IMR-90 (cell line): ENCODE results near the gene MEGF9. TPM values are rescaled to one million over a fixed set of nuclear protein-coding genes. Genes with fewer than 3 reads are reported as not detected.

Source experiments
- ATAC-seq: fragments of 200-7000 bp; cut with Tn5 transposase; 2 replicates; pipeline ENCODE4 v1.9.1; 2020; ENCODE audit warnings: low read depth, mild to moderate bottlenecking, moderate library complexity
- BruUV-seq: library from RNA; stranded (reverse); fragments of 400-500 nt; replicated peaks from 2 replicates; lab custom pipeline; 2021; lab: Mats Ljungman, UMichigan
- CTCF ChIA-PET: fragments of 300-600 bp; formaldehyde crosslinking; extraction: SDS; loops from one replicate; lab custom pipeline; 2021; ENCODE audit warnings: antibody characterized with exemption; lab: Yijun Ruan, JAX
- POLR2A ChIA-PET: fragments of 300-600 bp; sonication (Branson Sonifier 250); formaldehyde crosslinking; loops from one replicate; lab custom pipeline; 2022; ENCODE audit warnings: antibody characterized with exemption; ENCODE audit not compliant: unreplicated experiment; lab: Charles Lee
- DNase-seq: peaks from one replicate; pipeline ENCODE4 v3.0.0; 2013
- H2AFZ ChIP-seq: replicated peaks from 2 replicates; pipeline ENCODE3; 2013; ENCODE audit warnings: low read length, mild to moderate bottlenecking; ENCODE audit not compliant: poor library complexity
- H2AK5ac ChIP-seq: 2 replicates; pipeline ENCODE4 v1.6.1; 2013; ENCODE audit warnings: low read depth, low read length, inconsistent platforms
- H2AK9ac ChIP-seq: replicated peaks from 2 replicates; pipeline ENCODE3; 2013; ENCODE audit warnings: mild to moderate bottlenecking, low read depth, low read length, moderate library complexity; ENCODE audit not compliant: poor library complexity
- H2BK120ac ChIP-seq: 2 replicates; pipeline ENCODE4 v1.6.1; 2013; ENCODE audit warnings: low read depth, low read length, inconsistent platforms
- H2BK15ac ChIP-seq: 3 replicates; pipeline ENCODE4 v1.6.1; 2013; ENCODE audit warnings: low read depth, low read length, inconsistent platforms
- H2BK20ac ChIP-seq: 2 replicates; pipeline ENCODE4 v1.6.1; 2013; ENCODE audit warnings: low read depth, mild to moderate bottlenecking, inconsistent platforms, low read length, moderate library complexity
- H2BK5ac ChIP-seq: 2 replicates; pipeline ENCODE4 v1.6.1; 2013; ENCODE audit warnings: mild to moderate bottlenecking, low read depth, low read length, inconsistent platforms; ENCODE audit not compliant: poor library complexity, severe bottlenecking
- H3K14ac ChIP-seq: replicated peaks from 2 replicates; pipeline ENCODE4 v1.6.1; 2013; ENCODE audit warnings: low read depth, low read length, inconsistent platforms
- H3K18ac ChIP-seq: 2 replicates; pipeline ENCODE4 v1.6.1; 2013; ENCODE audit warnings: low read depth, low read length, control low read depth
- H3K23ac ChIP-seq: 2 replicates; pipeline ENCODE4 v1.6.1; 2013; ENCODE audit warnings: low read depth, low read length, inconsistent platforms
- H3K27ac ChIP-seq: 2 replicates; pipeline ENCODE4 v1.5.1; 2013; ENCODE audit warnings: mild to moderate bottlenecking, control low read depth, low read length; ENCODE audit not compliant: insufficient read depth
- H3K27me3 ChIP-seq: 2 replicates; pipeline ENCODE4 v1.6.1; 2013; ENCODE audit warnings: low read length; ENCODE audit not compliant: control insufficient read depth, insufficient read depth
- H3K36me3 ChIP-seq: 2 replicates; pipeline ENCODE4 v1.6.1; 2013; ENCODE audit warnings: low read length, mixed read lengths; ENCODE audit not compliant: control insufficient read depth, insufficient read depth
- H3K4ac ChIP-seq: 2 replicates; pipeline ENCODE4 v1.6.1; 2013; ENCODE audit warnings: low read depth, low read length, inconsistent platforms
- H3K4me1 ChIP-seq: 2 replicates; pipeline ENCODE4 v1.6.1; 2013; ENCODE audit warnings: low read length, mixed read lengths; ENCODE audit not compliant: control insufficient read depth, insufficient read depth
- H3K4me2 ChIP-seq: 2 replicates; pipeline ENCODE4 v1.6.1; 2013; ENCODE audit warnings: low read depth, mild to moderate bottlenecking, control low read depth, low read length, moderate library complexity
- H3K4me3 ChIP-seq: 2 replicates; pipeline ENCODE4 v1.5.1; 2013; ENCODE audit warnings: low read depth, mild to moderate bottlenecking, control low read depth, low read length, moderate library complexity; ENCODE audit not compliant: insufficient read depth
- H3K56ac ChIP-seq: 2 replicates; pipeline ENCODE4 v1.6.1; 2013; ENCODE audit warnings: low read length, inconsistent platforms; ENCODE audit not compliant: insufficient read depth; ENCODE audit errors: extremely low read depth
- H3K79me1 ChIP-seq, 2 experiments: 2 replicates each; pipeline ENCODE4 v1.6.1; 2013; ENCODE audit warnings: low read length in 2 of 2, inconsistent platforms in 1 of 2, low read depth in 1 of 2
- H3K9ac ChIP-seq: 2 replicates; pipeline ENCODE4 v1.6.1; 2013; ENCODE audit warnings: low read depth, low read length, control low read depth
- H3K9me1 ChIP-seq: 2 replicates; pipeline ENCODE4 v1.6.1; 2013; ENCODE audit warnings: low read length, inconsistent platforms; ENCODE audit not compliant: insufficient read depth
- H3K9me3 ChIP-seq: 2 replicates; pipeline ENCODE4 v1.6.1; 2013; ENCODE audit warnings: low read length; ENCODE audit not compliant: control insufficient read depth, insufficient read depth
- H4K20me1 ChIP-seq: 2 replicates; pipeline ENCODE4 v1.6.1; 2013; ENCODE audit warnings: low read length, inconsistent platforms; ENCODE audit not compliant: insufficient read depth
- H4K5ac ChIP-seq: 2 replicates; pipeline ENCODE4 v1.6.1; 2013; ENCODE audit warnings: mild to moderate bottlenecking, low read depth, low read length, control low read depth
- H4K8ac ChIP-seq, 2 experiments: 2 replicates each; pipeline ENCODE4 v1.6.1; 2013; ENCODE audit warnings: low read depth in 2 of 2, low read length in 2 of 2, control low read depth in 1 of 2, inconsistent platforms in 1 of 2
- H4K91ac ChIP-seq: 2 replicates; pipeline ENCODE4 v1.6.1; 2013; ENCODE audit warnings: low read depth, low read length, inconsistent platforms; ENCODE audit not compliant: insufficient read depth
- BHLHE40 ChIP-seq: fragments of 150-350 bp; IDR thresholded peaks from 2 replicates; pipeline ENCODE4 v1.6.1; 2016; ENCODE audit warnings: mild to moderate bottlenecking, low read depth, low read length
- NFE2L2 ChIP-seq: fragments of 150-350 bp; IDR thresholded peaks from 2 replicates; pipeline ENCODE4 v1.6.1; 2016; ENCODE audit warnings: low read depth, mild to moderate bottlenecking, low read length
- POLR2A ChIP-seq: IDR thresholded peaks from 2 replicates; pipeline ENCODE4 v1.6.1; 2012; ENCODE audit warnings: mild to moderate bottlenecking, low read depth, low read length
- RCOR1 ChIP-seq: IDR thresholded peaks from 2 replicates; pipeline ENCODE4 v1.6.1; 2012; ENCODE audit warnings: mild to moderate bottlenecking, low read length, improper control_type of control experiment; ENCODE audit not compliant: insufficient replicate concordance
- SMC3 ChIP-seq: fragments of 150-350 bp; IDR thresholded peaks from 2 replicates; pipeline ENCODE4 v1.6.1; 2016; ENCODE audit warnings: low read depth, mild to moderate bottlenecking, antibody characterized with exemption, low read length, moderate library complexity
- WGBS, 2 experiments: methylation state at CpG; one replicate each; pipeline versions ENCODE4 v1.1.5 to v1.1.7; 2013; ENCODE audit warnings: missing lambda C conversion rate in 2 of 2; ENCODE audit not compliant: insufficient read length in 1 of 2; ENCODE audit errors: extremely low coverage in 2 of 2; 5-methylcytosine and 5-hydroxymethylcytosine counted together
- dilution Hi-C: fragments of 300-500 bp; cut with HindIII; formaldehyde crosslinking; loops from one replicate; pipeline ENCODE4 v1.14.3; 2018; ENCODE audit warnings: low sequenced_read_pairs; ENCODE audit not compliant: unreplicated experiment
- in situ Hi-C: fragments of 300-500 bp; cut with MboI; formaldehyde crosslinking; loops from 3 replicates; pipeline ENCODE4 v1.14.3; 2019; ENCODE audit warnings: low sequenced_read_pairs, inconsistent platforms, mixed read lengths
- intact Hi-C: fragments of 100-400 bp; cut with micrococcal nuclease; formaldehyde crosslinking; loops from 2 replicates; pipeline ENCODE4 v1.10.0; 2022
- polyA plus RNA-seq, 3 experiments: library from polyadenylated mRNA; depleted of rRNA; stranded (reverse); fragments of >200 nt; gene quantifications; 2 replicates each; pipeline ENCODE4 v1.2.3, GENCODE V29; 2012; ENCODE audit warnings: low replicate concordance in 1 of 3
- total RNA-seq: library from RNA; depleted of rRNA; stranded (reverse); fragments of >200 nt; gene quantifications from 2 replicates; pipeline ENCODE4 v1.2.3, GENCODE V29; 2012
- TF ChIP-seq, protein P1 (sequence below): fragments of 150-350 bp; IDR thresholded peaks from 2 replicates; pipeline ENCODE4 v1.6.1; 2016; ENCODE audit warnings: low read depth, mild to moderate bottlenecking, low read length, moderate library complexity, borderline replicate concordance
- TF ChIP-seq, protein P2 (sequence below): fragments of 150-350 bp; IDR thresholded peaks from 2 replicates; pipeline ENCODE4 v1.6.1; 2017; ENCODE audit warnings: mild to moderate bottlenecking, antibody characterized with exemption, low read length, low read depth

The MEGF9 gene
- total and polyA plus RNA-seq, 2 of the 4 experiments (the other 2 are of a cell fraction) = 3.4 TPM

- Histone ChIP-seq H3K27ac (peak overlapping the region; percentile 26; the same call in 1 of the 2 replicates), H2AK9ac (peak overlapping the region; percentile 59), H2BK5ac (peak overlapping the region; percentile 12), H3K23ac (no peak overlapping the region), H3K4me2 (no peak overlapping the region), H3K27me3 (no peaks in the 10 kb centered on the region), H4K8ac (peak overlapping the region in 1 of 2 experiments; percentile 29; a peak in 1 of 4 replicates), H4K5ac (no peak overlapping the region), H2BK15ac (no peak overlapping the region; the same call in 2 of the 3 replicates), H3K4ac (peak overlapping the region; percentile 75), H3K9me1 (peaks cover 3% of the 10 kb centered on the region; the same call in 1 of the 2 replicates), H3K4me1 (peaks cover 23% of the 10 kb centered on the region), H3K79me1 (no peaks in the 10 kb centered on the region), H3K4me3 (no peak overlapping the region), H3K18ac (peak overlapping the region; percentile 20), H2AFZ (peak overlapping the region; percentile 58), H3K36me3 (no peaks in the 10 kb centered on the region), H4K20me1 (peaks cover 3% of the 10 kb centered on the region; the same call in 1 of the 2 replicates), H3K9ac (no peak overlapping the region), H3K56ac (0 out of 2 replicates have a peak overlapping the region, but pooled peaks have one; percentile 25), H4K91ac (peak overlapping the region; percentile 48; the same call in 1 of the 2 replicates), H2AK5ac (peak overlapping the region; percentile 83; the same call in 1 of the 2 replicates), H3K9me3 (no peaks in the 10 kb centered on the region), H2BK120ac (peak overlapping the region; percentile 67), H2BK20ac (peak overlapping the region; percentile 64; the same call in 1 of the 2 replicates), H3K14ac (peak overlapping the region; percentile 46; the same call in 1 of the 2 replicates)
- POLR2A ChIA-PET = interaction anchor here (0.6 kb wide), 1 partner anchor 29 kb away, joined by 7 read pairs; no protein-coding TSS in a partner anchor
- CTCF ChIA-PET = interaction anchor here (0.5 to 1.4 kb wide), 6 partner anchors 16 to 106 kb away, joined by 3 to 6 read pairs (median 4); partner anchors contain the start of gene MEGF9
- in situ Hi-C loops (no loop called here), intact Hi-C loops (no loop called here), dilution Hi-C loops (no loop called here)
- peak; percentile 78 for ATAC-seq
- BruUV-seq = no TSS peak
- WGBS, 2 experiments = 44% methylated on average over 1 of the region's 7 CpGs; no CpG with 5 or more reads in 1 of the 2 experiments
- TF ChIP-seq NFE2L2 (no peak), RCOR1 (peak; percentile 97), SMC3 (no peak), POLR2A (no peak), BHLHE40 (peak; percentile 90)
- TF ChIP-seq, protein P1, sequence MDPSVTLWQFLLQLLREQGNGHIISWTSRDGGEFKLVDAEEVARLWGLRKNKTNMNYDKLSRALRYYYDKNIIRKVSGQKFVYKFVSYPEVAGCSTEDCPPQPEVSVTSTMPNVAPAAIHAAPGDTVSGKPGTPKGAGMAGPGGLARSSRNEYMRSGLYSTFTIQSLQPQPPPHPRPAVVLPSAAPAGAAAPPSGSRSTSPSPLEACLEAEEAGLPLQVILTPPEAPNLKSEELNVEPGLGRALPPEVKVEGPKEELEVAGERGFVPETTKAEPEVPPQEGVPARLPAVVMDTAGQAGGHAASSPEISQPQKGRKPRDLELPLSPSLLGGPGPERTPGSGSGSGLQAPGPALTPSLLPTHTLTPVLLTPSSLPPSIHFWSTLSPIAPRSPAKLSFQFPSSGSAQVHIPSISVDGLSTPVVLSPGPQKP = no peak
- TF ChIP-seq, protein P2, sequence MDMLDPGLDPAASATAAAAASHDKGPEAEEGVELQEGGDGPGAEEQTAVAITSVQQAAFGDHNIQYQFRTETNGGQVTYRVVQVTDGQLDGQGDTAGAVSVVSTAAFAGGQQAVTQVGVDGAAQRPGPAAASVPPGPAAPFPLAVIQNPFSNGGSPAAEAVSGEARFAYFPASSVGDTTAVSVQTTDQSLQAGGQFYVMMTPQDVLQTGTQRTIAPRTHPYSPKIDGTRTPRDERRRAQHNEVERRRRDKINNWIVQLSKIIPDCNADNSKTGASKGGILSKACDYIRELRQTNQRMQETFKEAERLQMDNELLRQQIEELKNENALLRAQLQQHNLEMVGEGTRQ = 0 out of 2 replicates have a peak, but pooled peaks have one; percentile 29
- DNase-seq = peak; percentile 96
Observed at GRCh38 chr9:120730654-120731514, 16.6 kb upstream of the MEGF9 start.
